ENCODE results near the gene SLC12A9.

SLC12A9 gene

DNA sequence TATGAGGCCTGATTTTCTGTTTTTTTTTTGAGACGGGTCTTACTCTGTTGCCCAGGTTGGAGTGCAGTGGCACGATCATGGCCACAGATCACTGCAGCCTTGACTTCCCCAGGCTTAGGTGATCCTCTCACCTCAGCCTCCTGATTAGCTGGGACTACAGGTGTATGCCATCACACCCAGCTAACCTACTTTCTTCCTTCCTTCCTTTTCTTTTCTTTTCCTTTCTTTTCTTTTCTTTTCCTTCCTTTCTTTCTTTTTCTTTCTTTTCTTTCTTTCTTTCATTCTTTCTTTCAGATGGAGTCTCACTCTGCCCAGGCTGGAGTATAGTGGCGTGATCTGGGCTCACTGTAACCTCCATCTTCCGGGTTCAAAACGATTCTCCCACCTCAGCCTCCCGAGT is 26.2 kb downstream of the SLC12A9 start:
- Mint-ChIP-seq H3K4me3 (no peak overlapping the region), H3K36me3 (ENCODE audit: low read depth) (peaks cover 78% of the 10 kb centered on the region)

DNA sequence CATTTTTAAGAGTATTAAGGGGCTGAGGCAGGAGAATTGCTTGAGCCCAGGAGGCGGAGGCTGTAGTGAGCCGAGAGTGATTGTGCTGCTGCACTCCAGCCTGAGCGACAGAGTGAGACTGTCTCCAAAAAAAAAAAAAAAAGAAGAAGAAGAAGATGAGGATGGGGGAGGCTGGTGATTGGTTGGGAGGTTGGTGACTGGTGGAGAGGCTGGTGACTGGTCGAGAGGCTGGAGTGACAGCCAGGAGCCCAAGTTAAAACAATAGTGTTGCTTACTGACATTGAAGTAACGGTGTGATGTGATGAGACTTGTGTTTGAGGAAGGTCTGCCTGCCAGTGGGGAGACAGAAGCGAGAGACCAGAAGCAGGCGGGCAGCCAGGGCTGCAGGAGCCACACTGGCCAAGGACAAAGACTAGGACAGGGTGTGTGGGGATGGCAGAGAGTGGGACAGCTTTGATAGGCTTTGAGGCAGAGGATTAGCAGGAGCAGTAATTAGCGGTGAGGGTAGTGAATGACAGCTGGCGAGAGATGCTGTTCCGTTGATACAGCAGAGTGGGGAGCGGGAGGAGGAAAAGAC is 27.3 kb downstream of the SLC12A9 start:
- no peak for DNase-seq (ENCODE audit: low spot score)
- peaks cover 78% of the 10 kb centered on the region for H3K36me3 Mint-ChIP-seq (ENCODE audit: low read depth)
- H3K9me3 Mint-ChIP-seq, result no peaks in the 10 kb centered on the region
- H3K27me3 Mint-ChIP-seq (ENCODE audit: low read depth), result no peaks in the 10 kb centered on the region
- H3K4me1 Mint-ChIP-seq (ENCODE audit: low read depth), result peaks cover 33% of the 10 kb centered on the region
- no peak overlapping the region for H3K4me3 Mint-ChIP-seq
- H3K27ac Mint-ChIP-seq, result peak overlapping the region; percentile 22

More for the DNA sequence above, 26.2 kb downstream of the SLC12A9 start:
- H3K9me3 Mint-ChIP-seq, result no peaks in the 10 kb centered on the region
- H3K4me1 Mint-ChIP-seq (ENCODE audit: low read depth), result peaks cover 40% of the 10 kb centered on the region
- H3K27me3 Mint-ChIP-seq (ENCODE audit: low read depth), result no peaks in the 10 kb centered on the region
- no peak for DNase-seq (ENCODE audit: low spot score)
- H3K27ac Mint-ChIP-seq, result peak overlapping the region; percentile 61

DNA sequence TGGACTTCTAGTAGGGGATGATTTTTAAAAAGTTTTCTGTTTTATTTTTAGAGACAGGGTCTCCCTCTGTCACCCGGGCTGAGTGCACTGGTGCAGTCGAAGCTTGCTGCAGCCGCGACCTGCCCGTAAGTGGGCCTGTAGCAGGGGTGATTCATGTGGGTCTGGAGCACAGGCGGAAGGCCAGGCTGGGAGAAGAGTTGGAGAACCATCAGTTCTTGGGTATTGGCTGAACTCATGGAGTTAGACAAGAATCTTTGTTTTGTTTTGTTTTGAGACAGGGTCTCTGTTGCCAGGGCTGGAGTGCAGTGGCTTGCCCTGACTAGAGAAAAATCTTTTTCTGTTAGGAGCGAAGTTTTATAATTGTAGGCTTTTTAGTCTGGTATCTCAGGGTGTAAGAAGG is 28.1 kb downstream of the SLC12A9 start:
- Mint-ChIP-seq H3K4me1 (ENCODE audit: low read depth) (peaks cover 31% of the 10 kb centered on the region), H3K27ac (no peak overlapping the region), H3K36me3 (ENCODE audit: low read depth) (peaks cover 80% of the 10 kb centered on the region), H3K27me3 (ENCODE audit: low read depth) (no peaks in the 10 kb centered on the region), H3K4me3 (no peak overlapping the region), H3K9me3 (no peaks in the 10 kb centered on the region)
- DNase-seq (ENCODE audit: low spot score), result no peak

DNA sequence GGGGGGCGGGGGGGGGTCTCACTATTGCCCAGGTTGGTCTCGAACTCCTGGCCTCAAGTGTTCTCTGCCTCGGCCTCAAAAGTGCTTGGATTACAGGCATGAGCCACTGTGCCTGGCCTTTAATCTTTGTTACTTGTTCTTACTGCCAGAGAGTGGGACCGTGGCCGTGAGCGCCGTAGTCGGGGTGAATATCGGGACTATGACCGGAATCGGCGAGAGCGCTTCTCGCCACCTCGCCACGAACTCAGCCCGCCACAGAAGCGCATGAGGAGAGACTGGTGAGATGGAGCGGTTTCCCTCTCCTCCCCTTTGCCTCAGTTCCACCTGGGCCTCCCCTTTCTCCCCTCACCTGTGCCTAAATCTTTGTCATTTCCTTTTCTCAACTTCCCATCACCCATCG is 28.6 kb downstream of the SLC12A9 start:
- no peak overlapping the region for H3K4me3 Mint-ChIP-seq
- H3K27me3 Mint-ChIP-seq (ENCODE audit: low read depth), result no peaks in the 10 kb centered on the region
- H3K36me3 Mint-ChIP-seq (ENCODE audit: low read depth), result peaks cover 82% of the 10 kb centered on the region
- no peaks in the 10 kb centered on the region for H3K9me3 Mint-ChIP-seq
- no peak for DNase-seq (ENCODE audit: low spot score)
- H3K27ac Mint-ChIP-seq, result no peak overlapping the region
- peaks cover 27% of the 10 kb centered on the region for H3K4me1 Mint-ChIP-seq (ENCODE audit: low read depth)

DNA sequence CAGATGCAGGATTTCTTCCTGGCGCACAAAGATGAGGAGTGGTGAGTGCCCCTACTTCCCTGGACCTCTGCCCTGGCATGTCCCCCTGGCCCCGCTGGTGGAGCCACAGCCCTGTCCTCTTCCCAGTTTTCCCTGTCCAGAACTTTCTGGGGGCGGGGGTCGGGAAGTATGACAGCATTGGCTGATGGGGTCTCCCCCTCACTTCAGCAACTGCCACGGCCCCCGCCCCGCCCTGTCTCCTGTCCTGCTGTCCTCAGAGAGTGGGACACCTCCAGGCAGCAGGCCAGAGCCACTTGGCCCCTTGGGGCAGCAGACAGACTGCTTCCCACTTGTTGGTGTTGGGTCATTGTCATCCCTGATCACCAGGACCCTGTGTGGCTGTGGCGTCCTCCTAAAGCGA is 29.7 kb downstream of the SLC12A9 start:
- H3K4me3 Mint-ChIP-seq, result no peak overlapping the region
- DNase-seq (ENCODE audit: low spot score), result no peak
- no peaks in the 10 kb centered on the region for H3K27me3 Mint-ChIP-seq (ENCODE audit: low read depth)
- peaks cover 29% of the 10 kb centered on the region for H3K4me1 Mint-ChIP-seq (ENCODE audit: low read depth)
- H3K36me3 Mint-ChIP-seq (ENCODE audit: low read depth), result peaks cover 86% of the 10 kb centered on the region
- no peak overlapping the region for H3K27ac Mint-ChIP-seq
- H3K9me3 Mint-ChIP-seq, result no peaks in the 10 kb centered on the region

DNA sequence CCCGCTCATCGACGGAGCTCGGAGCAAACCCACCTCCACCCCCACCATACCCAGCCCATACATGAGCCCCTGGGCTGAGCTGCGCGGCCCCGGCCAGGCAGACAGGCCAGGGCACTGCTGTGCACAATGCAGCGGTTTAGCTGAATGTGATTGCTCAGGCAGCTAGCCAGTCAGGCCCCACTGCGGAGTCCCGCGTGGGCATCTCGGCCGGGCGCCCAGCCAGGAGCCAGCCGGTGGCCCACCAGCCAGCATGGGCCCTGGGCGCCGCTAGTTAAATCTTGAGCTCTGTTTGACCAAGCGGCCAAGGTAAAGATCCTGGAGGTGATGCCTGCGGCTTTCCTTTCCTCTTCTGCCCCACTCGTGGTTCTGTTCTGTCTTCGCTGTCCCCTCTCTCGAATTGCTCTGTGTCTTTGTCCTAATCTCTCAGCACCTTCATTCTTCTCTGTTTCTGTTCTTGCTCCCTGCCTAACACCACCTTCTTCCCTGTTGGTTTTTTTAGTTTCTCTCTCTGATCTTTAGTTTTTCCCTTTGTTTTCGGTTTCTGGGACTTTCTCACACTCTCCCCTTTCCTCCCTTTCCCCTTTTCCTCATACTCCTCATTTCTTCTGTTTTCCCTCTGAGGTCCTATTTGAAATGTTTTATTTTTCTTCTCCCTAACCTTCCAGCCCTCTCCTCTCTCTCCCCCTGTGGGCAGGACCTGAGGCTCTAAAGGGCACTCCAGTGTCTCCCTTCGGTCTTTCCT is 30.4 kb downstream of the SLC12A9 start:
- Mint-ChIP-seq H3K4me3 (no peak overlapping the region), H3K9me3 (no peaks in the 10 kb centered on the region), H3K4me1 (ENCODE audit: low read depth) (peaks cover 33% of the 10 kb centered on the region), H3K27me3 (ENCODE audit: low read depth) (no peaks in the 10 kb centered on the region), H3K27ac (no peak overlapping the region), H3K36me3 (ENCODE audit: low read depth) (peaks cover 88% of the 10 kb centered on the region)
- no peak for DNase-seq (ENCODE audit: low spot score)

DNA sequence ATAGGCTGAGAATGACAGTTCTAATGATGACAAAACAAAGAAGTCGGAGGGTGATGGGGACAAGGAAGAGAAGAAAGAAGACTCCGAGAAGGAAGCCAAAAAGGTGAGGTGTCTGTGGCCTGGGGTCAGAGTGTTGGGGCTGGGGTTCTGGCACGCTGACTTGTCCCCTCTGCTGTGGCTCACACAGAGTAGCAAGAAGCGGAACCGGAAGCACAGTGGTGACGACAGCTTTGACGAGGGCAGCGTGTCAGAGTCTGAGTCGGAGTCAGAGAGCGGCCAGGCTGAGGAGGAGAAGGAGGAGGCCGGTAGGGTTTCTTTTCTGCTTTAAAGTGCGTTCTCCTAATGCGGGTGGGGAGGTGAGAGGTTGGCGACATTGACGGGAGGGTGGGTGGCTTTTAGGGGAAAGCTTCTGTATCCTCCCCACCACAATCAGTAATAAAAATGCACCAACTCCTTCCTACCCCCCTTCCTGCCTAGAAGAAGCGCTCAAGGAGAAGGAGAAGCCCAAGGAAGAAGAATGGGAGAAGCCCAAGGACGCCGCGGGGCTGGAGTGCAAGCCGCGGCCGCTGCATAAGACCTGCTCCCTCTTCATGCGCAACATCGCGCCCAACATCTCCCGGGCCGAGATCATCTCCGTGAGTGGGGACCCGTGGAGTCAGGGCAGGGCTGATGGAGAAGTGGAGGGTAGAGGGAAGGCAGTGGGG is 32.4 kb downstream of the SLC12A9 start:
- H3K36me3 Mint-ChIP-seq (ENCODE audit: low read depth), result peaks cover 78% of the 10 kb centered on the region
- H3K9me3 Mint-ChIP-seq, result no peaks in the 10 kb centered on the region
- H3K4me1 Mint-ChIP-seq (ENCODE audit: low read depth), result peaks cover 27% of the 10 kb centered on the region
- H3K4me3 Mint-ChIP-seq, result no peak overlapping the region
- peak overlapping the region; percentile 50 for H3K27ac Mint-ChIP-seq
- DNase-seq (ENCODE audit: low spot score), result no peak
- H3K27me3 Mint-ChIP-seq (ENCODE audit: low read depth), result no peaks in the 10 kb centered on the region

DNA sequence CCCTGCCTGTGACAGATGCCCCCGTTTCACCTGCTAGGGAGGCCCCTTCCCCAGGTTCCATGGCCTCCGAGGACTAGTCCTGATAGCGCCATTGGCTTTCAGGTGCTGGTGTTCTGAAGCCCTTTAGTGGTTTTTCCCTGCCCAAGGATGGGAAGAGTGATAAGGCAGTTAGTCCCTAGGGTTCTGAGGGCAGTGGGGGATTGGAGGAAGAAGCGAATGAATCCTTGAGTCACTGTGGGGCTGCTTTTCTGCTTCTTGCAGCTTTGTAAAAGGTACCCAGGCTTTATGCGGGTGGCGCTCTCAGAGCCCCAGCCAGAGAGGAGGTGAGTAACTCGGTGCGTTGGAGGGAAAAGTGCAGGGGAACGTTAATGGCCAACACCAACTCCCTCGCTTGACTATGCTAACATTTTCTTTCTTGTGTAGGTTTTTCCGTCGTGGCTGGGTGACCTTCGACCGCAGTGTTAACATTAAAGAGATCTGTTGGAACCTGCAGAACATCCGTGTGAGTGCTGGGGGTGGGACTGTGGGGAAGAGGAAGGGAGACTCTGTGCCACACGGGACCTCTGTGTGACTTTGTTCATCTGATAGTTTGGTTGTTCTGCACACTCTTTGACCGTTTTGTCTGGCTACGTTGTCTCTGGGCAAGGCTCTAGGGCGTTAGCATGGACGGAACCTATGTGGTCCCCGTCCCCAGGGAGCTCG is 33.1 kb downstream of the SLC12A9 start:
- peaks cover 30% of the 10 kb centered on the region for H3K4me1 Mint-ChIP-seq (ENCODE audit: low read depth)
- DNase-seq (ENCODE audit: low spot score), result no peak

DNA sequence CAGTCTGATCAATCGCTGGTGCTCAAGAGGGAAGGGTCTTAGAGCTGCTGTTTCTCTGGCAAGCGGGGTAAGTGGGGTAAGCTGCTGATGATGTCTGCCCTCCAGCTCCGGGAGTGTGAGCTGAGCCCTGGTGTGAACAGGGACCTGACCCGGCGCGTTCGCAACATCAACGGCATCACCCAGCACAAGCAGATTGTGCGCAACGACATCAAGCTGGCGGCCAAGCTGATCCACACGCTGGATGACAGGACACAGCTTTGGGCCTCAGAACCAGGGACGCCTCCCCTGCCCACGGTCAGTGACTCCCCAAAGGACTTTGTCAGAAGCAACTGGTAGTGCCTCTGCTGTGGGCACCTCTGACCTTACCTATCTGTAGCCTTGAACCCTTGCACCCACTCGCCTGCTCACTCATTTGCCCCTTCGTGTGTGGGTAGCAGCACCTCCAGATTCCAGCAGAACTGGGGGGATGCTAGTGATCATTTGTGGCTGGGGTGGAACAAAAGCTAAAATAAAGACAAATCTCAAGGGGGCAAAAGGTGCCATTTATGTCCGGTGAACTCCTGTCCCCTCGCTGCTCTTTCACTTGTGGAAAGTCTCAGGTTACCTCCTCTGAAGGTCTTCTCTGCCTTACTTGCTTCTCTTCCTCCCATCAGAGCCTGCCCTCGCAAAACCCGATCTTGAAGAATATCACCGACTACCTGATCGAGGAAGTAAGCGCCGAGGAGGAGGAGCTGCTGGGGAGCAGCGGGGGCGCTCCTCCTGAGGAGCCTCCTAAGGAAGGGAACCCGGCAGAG is 33.8 kb downstream of the SLC12A9 start:
- Mint-ChIP-seq H3K4me3 (peak overlapping the region; percentile 45), H3K27me3 (ENCODE audit: low read depth) (peaks cover 8% of the 10 kb centered on the region), H3K4me1 (ENCODE audit: low read depth) (peaks cover 32% of the 10 kb centered on the region), H3K9me3 (no peaks in the 10 kb centered on the region), H3K27ac (peak overlapping the region; percentile 94), H3K36me3 (ENCODE audit: low read depth) (peaks cover 68% of the 10 kb centered on the region)
- DNase-seq (ENCODE audit: low spot score), result no peak

More for the DNA sequence above, 33.1 kb downstream of the SLC12A9 start:
- no peaks in the 10 kb centered on the region for H3K9me3 Mint-ChIP-seq
- peaks cover 74% of the 10 kb centered on the region for H3K36me3 Mint-ChIP-seq (ENCODE audit: low read depth)
- H3K27me3 Mint-ChIP-seq (ENCODE audit: low read depth), result peaks cover 3% of the 10 kb centered on the region
- no peak overlapping the region for H3K4me3 Mint-ChIP-seq
- no peak overlapping the region for H3K27ac Mint-ChIP-seq

DNA sequence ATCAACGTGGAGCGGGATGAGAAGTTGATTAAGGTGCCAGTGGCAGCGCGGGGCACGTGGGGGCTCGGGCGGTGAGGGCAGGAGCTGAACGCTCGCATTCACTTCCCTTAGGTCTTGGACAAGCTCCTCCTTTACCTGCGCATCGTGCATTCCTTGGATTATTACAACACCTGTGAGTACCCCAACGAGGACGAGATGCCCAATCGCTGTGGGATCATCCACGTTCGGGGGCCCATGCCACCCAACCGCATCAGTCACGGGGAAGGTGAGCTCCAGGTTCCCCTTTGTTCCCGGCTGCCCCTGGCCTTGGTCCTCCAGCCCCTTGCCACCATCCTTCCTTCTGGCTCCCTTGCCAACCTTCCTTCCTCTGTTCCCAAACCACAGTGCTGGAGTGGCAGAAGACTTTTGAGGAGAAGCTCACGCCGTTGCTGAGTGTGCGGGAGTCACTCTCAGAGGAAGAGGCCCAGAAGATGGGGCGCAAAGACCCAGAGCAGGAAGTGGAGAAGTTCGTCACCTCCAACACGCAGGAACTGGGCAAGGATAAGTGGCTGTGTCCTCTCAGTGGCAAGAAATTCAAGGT is 34.5 kb downstream of the SLC12A9 start:
- DNase-seq (ENCODE audit: low spot score), result no peak
- H3K27ac Mint-ChIP-seq, result peak overlapping the region; percentile 94
- H3K9me3 Mint-ChIP-seq, result no peaks in the 10 kb centered on the region
- H3K27me3 Mint-ChIP-seq (ENCODE audit: low read depth), result peaks cover 15% of the 10 kb centered on the region
- H3K4me3 Mint-ChIP-seq, result peak overlapping the region; percentile 88
- peaks cover 62% of the 10 kb centered on the region for H3K36me3 Mint-ChIP-seq (ENCODE audit: low read depth)
- peaks cover 34% of the 10 kb centered on the region for H3K4me1 Mint-ChIP-seq (ENCODE audit: low read depth)

DNA sequence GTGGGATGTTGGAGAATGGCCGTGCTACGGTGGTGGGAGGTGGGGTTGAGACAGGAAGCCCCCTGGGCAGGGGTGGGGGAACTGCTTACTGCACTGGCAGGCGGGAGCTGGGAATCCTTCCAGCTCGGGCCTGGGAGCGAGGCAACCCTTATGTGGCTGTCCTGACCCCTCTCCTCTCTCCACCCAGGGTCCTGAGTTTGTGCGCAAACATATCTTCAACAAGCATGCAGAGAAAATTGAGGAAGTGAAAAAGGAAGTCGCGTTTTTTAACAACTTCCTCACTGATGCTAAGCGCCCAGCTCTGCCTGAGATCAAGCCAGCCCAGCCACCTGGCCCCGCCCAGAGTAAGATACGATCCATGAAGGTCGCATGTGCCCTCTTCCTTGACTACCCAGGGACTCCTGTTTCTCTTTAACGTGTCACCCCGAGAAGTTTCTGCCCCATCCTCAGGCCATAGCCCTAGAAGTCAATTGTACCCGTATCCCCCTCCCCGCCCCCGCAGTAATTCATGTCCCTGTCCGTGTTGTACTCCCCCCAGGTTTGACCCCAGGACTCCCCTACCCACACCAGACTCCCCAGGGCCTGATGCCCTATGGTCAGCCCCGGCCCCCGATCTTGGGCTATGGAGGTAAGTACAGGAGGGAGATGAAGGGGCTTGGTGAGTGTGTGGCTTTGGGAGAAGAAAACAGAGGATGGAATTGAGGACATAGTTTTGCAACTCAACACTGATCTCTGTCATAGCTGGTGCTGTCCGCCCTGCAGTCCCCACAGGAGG is 35.2 kb downstream of the SLC12A9 start:
- Mint-ChIP-seq H3K36me3 (ENCODE audit: low read depth) (peaks cover 58% of the 10 kb centered on the region), H3K4me3 (peak overlapping the region; percentile 88), H3K4me1 (ENCODE audit: low read depth) (peaks cover 34% of the 10 kb centered on the region), H3K27me3 (ENCODE audit: low read depth) (peaks cover 20% of the 10 kb centered on the region), H3K9me3 (no peaks in the 10 kb centered on the region), H3K27ac (peak overlapping the region; percentile 94)
- peak; percentile 45 for DNase-seq (ENCODE audit: low spot score)

DNA sequence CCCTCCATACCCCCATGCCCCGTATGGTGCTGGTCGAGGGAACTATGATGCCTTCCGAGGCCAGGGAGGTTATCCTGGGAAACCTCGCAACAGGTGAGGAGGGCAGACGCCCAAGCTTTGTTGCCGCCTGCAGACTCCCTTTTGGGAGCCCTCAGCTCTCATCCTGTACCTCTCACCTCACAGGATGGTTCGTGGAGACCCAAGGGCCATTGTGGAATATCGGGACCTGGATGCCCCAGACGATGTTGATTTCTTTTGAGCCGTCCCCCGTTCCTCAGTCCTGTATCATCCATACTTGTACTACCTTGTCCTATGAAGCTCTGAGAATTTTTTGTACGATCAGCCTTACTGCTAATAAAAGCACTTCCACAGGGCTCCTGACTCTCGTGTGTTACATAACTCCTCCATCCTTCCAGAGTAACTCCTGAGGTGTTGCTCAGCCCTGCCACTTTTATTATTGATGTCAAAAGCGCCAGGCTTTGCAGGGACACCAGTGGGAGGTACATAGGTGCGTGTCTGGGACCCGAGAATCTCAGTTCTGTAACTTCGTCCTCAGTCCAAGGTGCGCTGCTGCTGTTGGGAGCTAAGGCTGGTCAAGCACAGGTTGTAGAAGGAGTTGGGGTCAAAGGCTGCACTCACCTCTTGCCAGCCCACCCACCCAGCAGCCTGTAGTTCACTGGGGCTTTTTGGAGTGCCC is 35.9 kb downstream of the SLC12A9 start:
- peaks cover 52% of the 10 kb centered on the region for H3K36me3 Mint-ChIP-seq (ENCODE audit: low read depth)
- H3K27me3 Mint-ChIP-seq (ENCODE audit: low read depth), result peaks cover 26% of the 10 kb centered on the region
- H3K9me3 Mint-ChIP-seq, result no peaks in the 10 kb centered on the region
- H3K4me3 Mint-ChIP-seq, result peak overlapping the region; percentile 88
- no peak for DNase-seq (ENCODE audit: low spot score)
- H3K4me1 Mint-ChIP-seq (ENCODE audit: low read depth), result peaks cover 32% of the 10 kb centered on the region
- peak overlapping the region; percentile 94 for H3K27ac Mint-ChIP-seq

All from T-helper 2 cell treated with Interferon-gamma antibody and Interleukin-4, amounts not matched to agents 5 μg/mL and 100 μg/mL, for 36 hours (primary cell).